ENCODE results near the gene EML2. TPM values are rescaled to one million over a fixed set of nuclear protein-coding genes. Genes with fewer than 3 reads are reported as not detected.
A peak's percentile ranks its signal among the peaks of the same experiment; 100 is the strongest.

The EML2 gene
- total and polyA plus RNA-seq, 2 of the 4 experiments (the other 2 are of a cell fraction) = 11.8 to 25.3 TPM

- Histone ChIP-seq H3K27ac (ENCODE audit: insufficient read depth, low read length) (no peak overlapping the region), H3K27me3 (ENCODE audit: control insufficient read depth, insufficient read depth, low read length) (peaks cover 2% of the 10 kb centered on the region), H3K56ac (ENCODE audit: extremely low read depth, insufficient read depth, low read length) (no peak overlapping the region), H4K91ac (ENCODE audit: insufficient read depth, low read depth, low read length) (no peak overlapping the region), H2AK9ac (replicated peaks; ENCODE audit: low read depth, low read length, poor library complexity) (no peak overlapping the region), H3K14ac (replicated peaks; ENCODE audit: low read depth, low read length) (no peak overlapping the region), H2BK20ac (ENCODE audit: low read depth, low read length) (no peak overlapping the region), H3K4ac (ENCODE audit: low read depth, low read length) (no peak overlapping the region), H3K9me1 (ENCODE audit: insufficient read depth, low read length) (no peaks in the 10 kb centered on the region), H3K36me3 (ENCODE audit: control insufficient read depth, insufficient read depth, low read length) (no peaks in the 10 kb centered on the region), H4K8ac (ENCODE audit: low read depth in 2 of 2, low read length in 2 of 2) (peak overlapping the region; percentile 11 to 19; a peak in 1 of 4 replicates), H2BK15ac (ENCODE audit: low read depth, low read length) (no peak overlapping the region), H3K79me1 (ENCODE audit: low read depth in 1 of 2, low read length in 2 of 2) (0 out of 4 replicates have a peak, but pooled peaks cover 0 to 5% of the 10 kb centered on the region in 2 experiments), H2AFZ (replicated peaks; ENCODE audit: low read length, poor library complexity) (peak overlapping the region; percentile 84), H4K5ac (ENCODE audit: low read depth, low read length) (no peak overlapping the region), H3K18ac (ENCODE audit: low read depth, low read length) (no peak overlapping the region), H2AK5ac (ENCODE audit: low read depth, low read length) (no peak overlapping the region), H2BK5ac (ENCODE audit: low read depth, low read length, poor library complexity, severe bottlenecking) (no peak overlapping the region), H3K4me3 (ENCODE audit: insufficient read depth, low read depth, low read length) (peak overlapping the region; percentile 48), H3K9ac (ENCODE audit: low read depth, low read length) (no peak overlapping the region), H3K4me2 (ENCODE audit: low read depth, low read length) (peak overlapping the region; percentile 67), H3K4me1 (ENCODE audit: control insufficient read depth, insufficient read depth, low read length) (peaks cover 9% of the 10 kb centered on the region), H3K23ac (ENCODE audit: low read depth, low read length) (no peak overlapping the region), H3K9me3 (ENCODE audit: control insufficient read depth, insufficient read depth, low read length) (no peaks in the 10 kb centered on the region), H4K20me1 (ENCODE audit: insufficient read depth, low read length) (peaks cover 3% of the 10 kb centered on the region; the same call in 1 of the 2 replicates), H2BK120ac (ENCODE audit: low read depth, low read length) (no peak overlapping the region)
- intact Hi-C loops (cut with micrococcal nuclease) (no loop called here), dilution Hi-C loops (cut with HindIII; ENCODE audit: low sequenced_read_pairs, unreplicated experiment) (no loop called here), in situ Hi-C loops (cut with MboI; ENCODE audit: low sequenced_read_pairs) (loop anchor here (10.0 kb wide), 1 partner anchor 122 kb away; no protein-coding TSS in a partner anchor)
- no peak for DNase-seq
- ChIA-PET POLR2A (ENCODE audit: unreplicated experiment) (no interaction called here), CTCF (no interaction called here)
- ATAC-seq (ENCODE audit: low read depth) = no peak
- no TSS peak for BruUV-seq (replicated peaks)
- no peak for TF ChIP-seq MAZ (IDR thresholded peaks at IDR 0.05; ENCODE audit: borderline replicate concordance, low read depth, low read length)
- no peak for TF ChIP-seq RCOR1 (IDR thresholded peaks at IDR 0.05; ENCODE audit: insufficient replicate concordance, low read length)
- TF ChIP-seq RFX5 (IDR thresholded peaks at IDR 0.05; ENCODE audit: low read depth, low read length) = no peak
- no peak for TF ChIP-seq CEBPB (IDR thresholded peaks at IDR 0.05; ENCODE audit: low read depth, low read length)
- no peak for TF ChIP-seq USF2 (IDR thresholded peaks at IDR 0.05; ENCODE audit: low read depth, low read length)
- TF ChIP-seq RAD21 (IDR thresholded peaks at IDR 0.05; ENCODE audit: low read length) = no peak
- no peak for TF ChIP-seq CTCF (conservative IDR thresholded peaks at IDR 0.05; ENCODE audit: low read depth, low read length)
- no peak for TF ChIP-seq MAFK (IDR thresholded peaks at IDR 0.05; ENCODE audit: low read depth, low read length)
- no peak for TF ChIP-seq BHLHE40 (IDR thresholded peaks at IDR 0.05; ENCODE audit: low read depth, low read length)
- no peak for TF ChIP-seq FOS (IDR thresholded peaks at IDR 0.05; ENCODE audit: low read depth, low read length)
- TF ChIP-seq ELK1 (IDR thresholded peaks at IDR 0.05; ENCODE audit: borderline replicate concordance, low read depth, low read length) = no peak
- no peak for TF ChIP-seq MXI1 (IDR thresholded peaks at IDR 0.05; ENCODE audit: borderline replicate concordance, low read depth, low read length)
- no peak for TF ChIP-seq POLR2A (IDR thresholded peaks at IDR 0.05; ENCODE audit: low read depth, low read length)
- no peak for TF ChIP-seq NFE2L2 (IDR thresholded peaks at IDR 0.05; ENCODE audit: low read depth, low read length)
- TF ChIP-seq SMC3 (IDR thresholded peaks at IDR 0.05; ENCODE audit: low read depth, low read length) = no peak
- no peak for TF ChIP-seq CHD1 (IDR thresholded peaks at IDR 0.05; ENCODE audit: low read depth, low read length)
- WGBS, 2 experiments (ENCODE audit: extremely low coverage in 2 of 2, insufficient read length in 1 of 2) = no CpG with 5 or more reads among the region's 9 CpGs
These were observed 7.1 kb upstream of the EML2 start for GRCh38 chr19:45646345-45646698.
